ENCODE data around the gene MCTP1. TPM values are rescaled to one million over a fixed set of nuclear protein-coding genes. Genes with fewer than 3 reads are reported as not detected.
"Not testable (repeated sequence)": the region's sequence is repeated elsewhere in the genome, so short reads cannot be mapped to it uniquely, and the experiment has no call there.

MCTP1 gene
- polyA plus RNA-seq, 3 donors: 4.3 to 7.8 (median 5.6) TPM

DNA sequence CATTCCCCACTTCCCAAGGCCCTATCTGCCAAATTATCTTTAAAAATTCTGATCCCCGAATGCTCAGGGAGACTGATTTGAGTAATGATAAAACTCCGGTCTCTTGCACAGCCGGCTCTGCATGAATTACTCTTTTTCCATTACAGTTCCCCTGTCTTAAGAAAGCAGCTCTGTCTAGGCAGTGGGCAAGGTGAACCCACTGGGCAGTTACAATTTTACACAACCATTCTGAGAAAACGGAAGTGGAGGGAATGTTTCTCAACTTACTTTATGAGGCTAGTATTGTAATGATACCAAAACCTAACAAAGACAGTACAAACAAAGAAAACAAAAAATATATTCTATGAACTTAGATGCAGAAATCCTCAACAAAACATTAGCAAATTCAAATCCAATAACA lies 100.0 kb downstream of the MCTP1 start:
- DNase-seq: no peak

DNA sequence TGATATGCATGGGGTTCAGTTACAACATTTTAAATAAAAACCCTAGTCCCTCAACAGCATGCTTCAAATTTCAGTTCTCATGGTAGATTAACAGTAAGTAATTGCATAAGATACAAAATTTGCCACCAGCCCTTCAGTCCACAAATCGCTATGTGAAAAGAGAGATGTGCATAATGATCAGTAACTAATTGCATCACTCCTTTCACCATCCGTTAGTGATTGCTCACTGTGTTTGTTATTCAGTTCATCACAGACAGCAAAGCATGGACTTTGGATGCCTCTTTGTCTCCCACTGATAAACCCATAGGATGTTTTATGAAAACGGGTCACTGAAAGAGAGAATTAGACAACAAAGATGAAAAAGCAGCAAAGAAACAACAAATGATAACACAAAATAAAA lies 103.2 kb downstream of the MCTP1 start:
- DNase-seq: no peak

DNA sequence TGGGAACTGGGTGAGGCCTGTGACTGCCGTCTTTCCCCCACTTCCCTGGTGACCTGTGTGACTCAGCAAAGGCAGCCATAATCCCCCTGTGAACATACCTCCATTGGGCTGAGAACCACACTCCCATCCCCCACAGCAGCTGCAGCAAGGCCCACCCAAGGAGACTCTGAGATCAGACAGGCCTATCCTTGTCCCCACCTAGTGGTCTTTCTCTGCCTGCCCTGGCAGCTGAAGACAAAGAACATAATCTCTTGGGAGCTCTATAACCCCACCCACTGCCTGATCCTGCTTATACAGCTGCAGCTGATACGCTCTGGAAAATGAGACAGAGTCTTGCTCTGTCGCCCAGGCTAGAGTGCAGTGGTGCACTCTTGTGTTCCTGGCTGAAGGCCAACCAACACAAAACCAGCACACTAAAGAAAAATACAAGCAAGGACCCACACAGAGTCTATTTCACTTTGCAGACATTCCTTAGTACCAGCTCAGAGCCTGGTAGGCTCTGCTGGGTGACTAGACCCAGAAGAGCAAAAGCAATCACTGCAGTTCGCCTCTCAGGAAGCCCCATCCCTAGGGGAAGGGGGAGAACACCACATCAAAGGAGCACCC lies 106.7 kb downstream of the MCTP1 start:
- peak; percentile 36 for DNase-seq

DNA sequence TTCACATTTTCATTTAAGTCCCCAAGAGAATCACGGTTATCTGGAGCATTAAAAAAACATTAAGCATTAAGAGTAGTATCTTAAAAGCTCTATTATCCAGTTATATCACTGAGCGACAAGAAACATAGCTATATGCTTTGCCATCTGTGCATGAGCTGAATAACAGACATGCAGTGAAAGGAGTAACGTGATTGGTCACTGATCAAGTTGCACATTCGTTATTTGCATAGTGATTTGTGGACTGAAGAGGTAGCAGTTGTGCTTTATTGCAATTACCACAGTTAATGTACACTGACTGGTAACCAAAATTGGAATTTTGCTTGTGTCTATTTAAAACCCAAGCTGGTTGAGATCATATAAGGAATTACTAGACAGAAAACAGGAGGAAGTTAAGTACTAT lies 107.4 kb downstream of the MCTP1 start:
- no peak for DNase-seq

DNA sequence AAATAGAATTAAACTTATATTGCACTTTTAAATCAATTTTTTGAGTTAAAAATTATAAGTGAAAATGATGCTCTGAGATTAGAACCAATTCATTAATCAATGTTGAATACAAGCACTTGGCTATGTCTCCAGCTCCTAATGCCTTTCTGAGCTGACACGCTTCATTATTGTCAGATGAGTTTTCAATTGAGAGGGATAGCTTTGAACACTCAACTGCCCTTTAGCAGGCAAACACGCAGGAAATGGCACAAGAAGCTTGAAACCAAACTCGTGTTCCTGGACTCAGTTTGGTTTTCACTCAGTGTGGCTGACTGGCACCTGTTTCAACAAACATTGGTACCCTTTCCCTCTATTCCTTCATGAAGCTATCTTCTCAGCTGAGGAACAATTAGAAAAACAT lies 109.8 kb downstream of the MCTP1 start:
- DNase-seq: no peak

DNA sequence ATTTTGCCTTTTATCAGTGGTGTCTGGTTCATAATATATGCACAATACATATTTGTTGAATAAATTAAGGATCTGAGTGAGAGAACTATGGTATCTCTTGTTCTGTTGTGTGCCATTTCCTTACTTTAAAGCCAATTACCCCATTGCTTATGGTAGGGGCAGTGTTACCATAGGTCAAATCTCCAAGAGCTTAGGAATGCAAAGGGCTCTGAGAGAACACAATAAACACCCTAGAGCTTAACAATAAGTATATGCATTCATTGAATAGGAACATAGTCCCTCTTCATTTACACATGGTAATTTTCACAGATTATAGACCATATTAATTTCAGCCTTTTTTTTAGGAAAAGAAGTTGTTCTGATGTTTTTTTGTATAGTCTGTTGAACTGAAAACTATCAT lies 112.2 kb downstream of the MCTP1 start:
- no peak for DNase-seq

DNA sequence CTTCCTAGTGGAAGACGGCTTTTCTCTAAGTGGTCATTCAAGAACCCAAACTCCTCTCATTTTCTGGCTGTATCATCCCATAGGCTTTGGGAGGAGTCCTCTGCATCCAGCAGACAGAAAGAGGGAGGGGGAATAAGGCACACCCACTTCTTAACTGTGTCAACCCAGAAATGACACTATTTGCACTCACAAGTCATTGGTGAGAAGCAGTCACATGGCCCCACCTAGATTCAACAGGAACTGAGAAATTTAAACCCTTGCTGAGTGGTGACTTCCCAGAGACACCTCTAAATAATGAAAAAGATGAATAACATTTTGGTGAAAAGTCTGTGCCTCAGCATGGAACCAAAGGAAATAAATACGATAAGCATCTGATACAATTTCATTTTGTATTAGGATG lies 120.0 kb downstream of the MCTP1 start:
- no peak for DNase-seq

DNA sequence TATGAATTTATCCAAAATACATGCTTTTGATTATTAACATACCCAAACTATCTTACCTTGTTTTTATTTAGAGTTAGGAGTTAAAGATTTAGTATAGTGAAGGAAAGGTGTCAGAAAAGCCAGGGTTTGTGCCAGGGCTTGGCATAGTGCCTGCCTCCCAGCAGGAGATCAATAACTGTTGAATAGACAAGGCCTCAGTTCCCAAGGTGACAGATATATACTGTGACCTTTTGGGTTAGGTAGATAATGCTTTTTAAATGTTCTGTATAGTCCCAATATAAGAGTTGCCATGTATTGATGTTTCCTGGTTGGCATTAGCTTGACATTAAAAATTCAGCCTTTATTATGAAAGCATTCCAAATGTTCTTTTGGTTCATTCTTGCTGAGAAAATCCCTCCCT lies 121.8 kb downstream of the MCTP1 start:
- no peak for DNase-seq

DNA sequence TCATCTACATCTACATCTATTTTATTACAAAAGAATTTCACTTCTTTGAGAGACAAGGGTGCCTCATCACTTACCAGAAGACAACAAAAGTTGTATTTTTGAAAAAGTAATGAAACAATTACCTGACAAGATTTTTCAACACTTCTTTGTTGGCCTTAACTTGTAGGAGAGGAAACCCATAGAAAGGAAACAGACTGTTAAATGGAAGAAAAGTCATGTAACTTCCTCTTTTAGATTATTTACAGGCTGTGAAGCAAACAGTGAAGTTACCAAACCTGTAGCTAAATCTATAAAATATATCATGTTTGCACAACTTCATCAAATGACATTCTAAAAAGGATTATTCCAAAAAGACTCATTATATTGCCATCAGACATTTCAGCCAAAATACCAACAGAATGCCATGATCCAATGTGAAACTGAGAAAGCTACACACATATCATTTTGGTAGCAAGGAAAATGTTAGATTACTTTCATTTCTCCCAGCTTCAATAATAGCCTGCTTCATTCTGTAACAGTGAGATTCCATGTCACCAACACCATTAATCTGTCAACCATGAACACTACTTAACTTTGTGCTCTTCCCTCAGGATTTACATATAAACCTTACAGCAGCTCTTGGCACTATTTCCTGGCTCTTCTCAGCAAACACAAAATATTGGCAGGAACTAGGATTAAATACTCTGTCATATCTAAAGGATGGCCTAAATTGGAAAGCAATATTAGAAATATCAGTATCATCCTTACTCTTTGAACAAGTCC lies 122.5 kb downstream of the MCTP1 start:
- no peak for DNase-seq

DNA sequence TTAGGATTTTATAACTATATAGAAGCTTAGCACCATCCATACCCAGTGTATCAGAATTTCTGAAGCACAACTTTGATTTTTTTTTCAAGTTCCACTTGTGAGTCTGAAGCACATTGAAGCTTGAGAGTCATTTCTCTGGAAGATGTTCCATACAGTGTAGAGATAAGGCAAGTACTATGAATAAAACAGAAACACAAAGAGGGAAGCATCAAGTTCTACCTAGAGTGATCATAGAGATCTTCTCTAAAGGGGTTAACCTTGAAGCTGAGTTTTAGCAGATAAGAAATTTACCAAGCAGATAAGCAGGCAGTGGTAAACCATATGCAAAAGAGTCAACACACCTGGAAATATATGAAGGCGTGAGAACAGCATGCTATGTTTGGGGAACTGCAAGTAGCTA lies 125.3 kb downstream of the MCTP1 start:
- DNase-seq: no peak

DNA sequence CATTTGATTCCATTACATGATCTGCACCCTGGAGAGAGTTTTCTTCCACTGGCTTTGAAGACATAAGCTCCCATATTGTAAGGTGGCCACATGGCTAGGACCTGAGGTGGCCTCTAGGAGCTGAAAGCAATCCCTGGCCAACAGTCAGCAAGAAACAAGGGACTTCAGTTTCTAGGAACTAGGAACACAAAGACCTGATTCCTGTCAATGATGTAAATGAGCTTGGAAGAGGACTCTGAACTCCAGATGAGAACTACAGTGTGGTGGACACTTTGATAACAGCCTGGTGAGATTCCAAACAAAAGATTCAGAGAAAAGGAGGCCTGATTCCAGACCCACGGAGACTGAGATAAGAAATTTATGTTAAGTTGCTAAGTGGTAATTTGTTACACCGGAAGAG lies 129.0 kb downstream of the MCTP1 start:
- no peak for DNase-seq

DNA sequence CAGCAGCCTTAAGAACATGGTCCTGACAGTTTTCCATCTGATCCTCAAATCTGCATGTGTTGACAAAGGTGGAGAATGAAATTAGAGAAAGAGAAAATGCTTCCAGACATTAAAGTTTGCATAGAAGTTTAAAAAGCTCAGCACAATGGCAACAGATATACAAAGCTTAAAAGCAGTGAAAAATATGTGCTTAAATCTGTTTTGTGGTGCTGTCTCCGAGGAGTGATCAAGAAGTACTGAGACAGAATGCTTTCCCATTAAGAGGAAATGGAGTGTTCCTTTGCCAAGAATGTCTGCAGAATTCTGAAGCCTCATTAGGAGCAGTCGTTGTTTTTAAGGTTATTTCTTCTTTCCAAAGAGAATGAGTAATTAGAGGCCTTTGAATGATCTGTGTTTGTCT lies 131.4 kb downstream of the MCTP1 start:
- DNase-seq: no peak

DNA sequence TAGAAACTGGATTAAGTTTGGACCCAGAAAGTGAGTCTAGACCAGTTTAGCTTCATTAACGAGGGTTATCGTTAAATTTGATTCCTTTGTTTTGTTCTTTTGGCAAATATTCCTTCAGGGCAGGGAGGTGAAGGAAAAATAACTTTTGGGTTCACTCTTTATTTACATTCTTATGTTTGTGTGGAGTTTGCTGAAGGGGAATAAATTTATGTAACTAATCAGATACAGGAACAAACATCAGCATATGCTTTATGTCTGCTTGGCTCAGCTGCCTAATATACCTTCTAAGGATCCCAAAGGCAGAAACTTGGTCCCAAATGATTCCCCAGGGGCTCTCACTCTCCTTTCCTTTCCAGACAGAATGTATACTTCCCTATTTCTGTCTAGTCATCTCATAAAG lies 132.4 kb downstream of the MCTP1 start:
- DNase-seq: peak; percentile 43

DNA sequence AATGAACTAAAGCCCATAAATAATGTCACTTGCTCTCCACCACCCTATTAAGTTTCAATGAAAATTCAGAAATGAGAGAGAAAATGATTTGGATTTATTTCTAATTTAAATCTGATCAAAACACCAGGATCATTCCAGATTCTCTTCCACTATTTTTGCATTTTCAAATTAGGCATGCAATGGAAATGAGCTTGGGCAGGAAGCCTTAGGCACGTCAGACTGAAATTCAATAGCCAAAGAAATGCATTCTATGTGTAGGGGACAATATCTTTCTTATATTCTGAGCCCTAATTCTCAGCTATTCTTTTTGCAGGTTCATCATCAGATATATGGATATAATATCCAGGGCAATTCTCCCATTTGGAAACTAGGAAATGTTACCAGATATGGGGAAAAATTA lies 132.8 kb downstream of the MCTP1 start:
- DNase-seq: no peak

DNA sequence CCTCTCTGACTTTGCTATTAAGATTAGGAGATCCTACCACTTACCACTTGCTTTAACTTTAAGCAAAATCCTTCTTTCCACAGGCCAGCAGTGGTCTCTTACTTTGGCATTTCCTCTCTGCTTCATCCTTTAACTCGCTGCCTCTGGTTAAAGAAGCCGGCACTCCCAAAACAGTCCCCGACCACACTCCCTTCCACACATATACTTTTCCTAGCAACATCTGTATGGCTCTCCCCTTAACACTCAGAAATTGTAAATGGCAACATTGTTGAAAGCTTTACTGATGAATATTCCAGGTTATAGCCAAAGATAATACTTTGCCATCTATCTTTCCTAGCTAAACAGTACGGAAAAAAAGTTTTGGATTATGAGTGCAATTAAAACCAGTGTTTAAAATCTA lies 133.2 kb downstream of the MCTP1 start:
- DNase-seq: no peak

DNA sequence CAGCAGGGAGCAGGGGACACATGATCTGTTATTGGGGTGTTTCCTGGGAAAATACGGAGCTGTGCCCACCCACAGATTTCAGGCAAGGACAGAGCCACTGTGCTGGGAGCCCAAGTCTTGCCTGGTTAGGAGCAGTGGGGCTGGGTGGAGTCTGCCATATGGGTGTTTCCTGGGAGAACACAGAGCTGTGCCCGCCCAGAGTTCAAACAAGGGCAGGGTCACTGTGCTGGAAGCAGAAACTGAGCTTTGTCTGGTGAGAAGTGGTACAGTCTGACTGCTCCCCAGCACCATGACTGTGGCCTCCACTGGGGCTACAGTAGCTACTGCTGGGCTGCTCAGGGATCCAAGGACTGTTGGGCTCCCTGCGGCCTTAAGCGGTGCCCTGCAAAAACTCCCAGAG lies 135.5 kb downstream of the MCTP1 start:
- DNase-seq: no peak

DNA sequence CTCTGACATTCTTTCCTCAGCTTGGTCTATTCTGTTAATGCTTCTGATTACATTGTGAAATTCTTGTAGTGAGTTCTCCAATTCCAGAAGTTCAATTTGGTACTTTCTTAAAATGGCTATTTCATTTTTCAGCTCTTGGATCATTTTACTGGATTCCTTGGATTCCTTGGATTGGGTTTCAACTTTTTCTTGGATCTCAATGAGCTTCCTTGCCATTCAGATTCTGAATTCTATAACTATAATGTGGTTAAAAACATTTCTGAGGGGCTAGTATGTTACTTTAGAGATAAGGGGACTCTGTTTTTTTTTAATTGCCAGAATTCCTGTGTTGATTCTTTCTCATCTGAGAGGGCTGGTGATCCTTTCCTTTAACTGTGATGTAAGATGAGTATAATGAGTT lies 136.4 kb downstream of the MCTP1 start:
- DNase-seq: no peak

DNA sequence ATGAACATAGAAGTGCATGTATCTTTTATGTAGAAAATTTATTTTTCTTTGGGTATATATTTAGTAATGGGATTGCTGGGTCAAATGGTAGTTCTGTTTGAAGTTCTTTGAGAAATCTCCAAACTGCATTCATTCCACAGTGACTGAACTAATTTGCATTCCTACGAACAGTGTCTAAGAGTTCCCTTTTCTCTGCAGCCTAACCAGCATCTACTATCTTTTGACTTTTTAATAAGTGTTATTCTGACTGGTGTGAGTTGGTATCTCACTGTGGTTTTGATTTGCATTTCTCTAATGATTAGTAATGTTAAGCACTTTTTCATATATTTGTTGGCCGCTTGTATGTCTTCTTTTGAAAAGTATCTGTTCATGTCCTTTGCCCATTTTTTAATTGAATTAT lies 141.0 kb downstream of the MCTP1 start:
- not testable (repeated sequence) for DNase-seq

DNA sequence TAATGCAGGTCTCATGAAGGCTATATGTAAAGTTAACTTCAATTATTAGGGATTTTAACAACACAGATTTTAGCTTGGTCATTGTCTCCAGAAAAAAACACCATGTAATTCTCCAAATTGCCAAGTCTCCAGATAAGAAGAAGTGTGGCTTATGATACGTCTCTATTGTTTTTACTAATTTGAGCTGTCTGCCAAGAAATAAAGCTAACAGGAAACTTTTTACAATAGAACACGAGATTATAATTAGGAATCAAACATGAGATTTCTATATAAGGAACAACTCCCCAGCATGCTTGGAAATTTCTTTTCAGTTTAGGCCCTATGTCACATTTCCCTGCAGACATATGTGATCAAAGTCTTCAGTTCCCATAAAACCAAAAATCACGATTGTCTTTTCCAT lies 142.7 kb downstream of the MCTP1 start:
- no peak for DNase-seq

DNA sequence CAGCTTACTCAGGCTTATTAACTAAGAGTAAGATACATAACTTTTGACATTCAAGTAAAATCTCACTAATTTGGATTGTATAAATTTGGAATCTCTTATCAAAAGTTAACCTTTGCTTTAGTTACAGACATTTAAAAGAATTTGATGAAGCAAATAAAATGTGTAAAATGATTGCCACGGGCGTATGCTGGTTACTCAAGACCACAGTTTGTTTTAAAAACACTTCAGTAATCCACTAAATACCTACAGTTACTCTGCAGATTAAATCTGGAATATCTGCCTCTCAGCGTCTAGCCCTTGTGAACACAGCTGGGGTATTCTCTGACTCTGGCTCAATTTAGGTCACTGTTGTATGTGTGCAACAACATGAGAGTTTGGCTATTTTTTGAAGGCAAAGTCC lies 143.8 kb downstream of the MCTP1 start:
- no peak for DNase-seq

DNA sequence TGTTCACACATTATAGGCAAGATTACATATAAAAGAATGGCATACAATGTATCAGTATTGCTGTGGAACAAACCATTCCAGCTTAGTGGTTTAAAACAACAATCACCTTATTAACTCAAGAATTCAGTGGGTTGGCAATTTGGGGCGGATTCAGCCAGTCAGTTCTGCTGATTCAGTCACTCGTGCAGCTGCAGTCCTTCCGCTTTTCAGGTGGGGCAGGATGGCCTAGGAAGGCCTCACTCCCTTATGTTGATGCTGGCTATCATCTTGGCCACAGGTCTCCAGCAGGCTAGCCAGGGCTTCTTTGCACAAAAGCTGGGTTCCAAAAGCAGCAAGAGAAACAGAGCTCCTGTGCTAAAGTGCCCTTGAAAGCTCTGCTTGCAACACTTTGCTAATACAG lies 150.6 kb downstream of the MCTP1 start:
- DNase-seq: no peak

DNA sequence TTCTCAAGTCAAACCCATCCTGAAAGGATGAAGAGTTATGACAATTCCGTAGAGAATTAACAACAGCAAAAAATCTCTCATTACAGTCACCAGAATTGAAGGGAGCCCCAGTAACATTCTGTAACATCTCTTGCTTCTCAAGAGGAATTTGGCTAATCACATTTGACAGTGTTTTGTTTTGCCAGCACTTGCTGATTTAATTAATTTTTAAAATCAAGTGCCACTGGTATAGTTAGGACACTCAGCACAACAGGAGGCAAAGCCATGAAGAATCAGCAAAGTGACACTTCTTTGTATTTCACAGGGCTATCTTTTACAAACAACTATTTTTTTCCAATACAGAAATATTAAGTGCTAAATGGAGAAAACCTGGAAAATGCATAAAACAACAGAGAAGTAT lies 152.8 kb downstream of the MCTP1 start:
- no peak for DNase-seq

DNA sequence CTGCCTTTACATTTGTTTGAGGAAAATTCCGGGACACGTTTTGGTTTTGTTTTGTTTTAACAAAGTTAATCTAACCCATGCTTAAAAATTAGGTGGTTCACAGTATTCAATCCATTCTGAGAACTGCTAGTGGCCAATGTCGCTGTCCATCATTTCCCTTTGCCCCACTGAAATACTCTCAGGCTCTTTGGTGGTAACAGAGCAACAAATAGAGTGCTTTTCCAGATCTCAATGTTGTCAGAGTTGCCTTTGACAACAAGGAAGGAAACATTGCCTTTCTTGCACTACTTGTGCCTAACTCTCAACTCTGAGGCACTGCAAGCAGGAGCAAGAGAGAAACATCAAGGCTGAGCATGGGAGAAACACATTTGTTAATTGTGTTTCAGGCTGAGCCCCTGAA lies 154.0 kb downstream of the MCTP1 start:
- DNase-seq: no peak

DNA sequence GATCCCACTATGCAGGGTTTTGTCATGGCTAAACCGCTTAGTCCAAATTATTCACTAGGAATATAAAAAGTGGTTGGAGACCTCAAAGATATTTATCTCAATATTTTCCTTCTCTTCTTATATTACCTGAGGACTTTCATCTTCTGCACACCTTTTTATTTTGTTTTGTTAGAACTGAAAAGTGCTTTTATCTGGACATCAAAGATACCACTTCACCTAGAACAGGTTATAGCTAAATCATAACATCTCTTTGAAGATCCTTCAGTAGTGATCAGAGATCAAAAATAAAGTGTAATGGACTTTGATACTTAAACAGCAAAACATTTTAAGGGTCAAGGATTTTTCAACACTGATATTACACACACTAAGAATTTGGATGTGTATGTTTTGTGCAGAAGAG lies 160.2 kb downstream of the MCTP1 start:
- no peak for DNase-seq
